OCI-LY7 (cell line): ENCODE results near the gene OAS1. TPM values are rescaled to one million over a fixed set of nuclear protein-coding genes. Genes with fewer than 3 reads are reported as not detected.

ENCODE experiments used
- Bru-seq: library from RNA; stranded (reverse); fragments of 400-500 nt; gene quantifications from one replicate; lab custom pipeline; 2021; lab: Mats Ljungman, UMichigan
- BruChase-seq, 2 experiments: library from RNA; stranded (reverse); fragments of 400-500 nt; gene quantifications; one replicate each; lab custom pipeline; 2021; lab: Mats Ljungman, UMichigan
- BruUV-seq: library from RNA; stranded (reverse); fragments of 400-500 nt; replicated peaks from 2 replicates; lab custom pipeline; 2021; lab: Mats Ljungman, UMichigan
- CTCF ChIA-PET: fragments of 300-600 bp; sonication (Branson Sonifier 250); formaldehyde crosslinking; loops from one replicate; lab custom pipeline; 2022; ENCODE audit warnings: antibody characterized with exemption; ENCODE audit not compliant: unreplicated experiment; lab: Charles Lee
- POLR2A ChIA-PET: fragments of 300-600 bp; sonication (Branson Sonifier 250); formaldehyde crosslinking; loops from one replicate; lab custom pipeline; 2022; ENCODE audit warnings: antibody characterized with exemption; lab: Charles Lee
- DNase-seq: peaks from one replicate; pipeline ENCODE4 v3.0.0-alpha.2; 2015; ENCODE audit warnings: low spot score
- H2AFZ ChIP-seq: fragments of 200-600 bp; sonication (generic), shearing (Covaris generic); 2 replicates; pipeline ENCODE4 v1.6.1; 2014; ENCODE audit warnings: mild to moderate bottlenecking, antibody characterized with exemption, low read length, moderate library complexity
- H3K27ac ChIP-seq: fragments of 200-600 bp; sonication (generic); 2 replicates; pipeline ENCODE4 v1.5.1; 2014; ENCODE audit warnings: mixed run types, low read depth, mild to moderate bottlenecking, moderate library complexity, low read length, inconsistent platforms; ENCODE audit not compliant: poor library complexity, severe bottlenecking
- H3K36me3 ChIP-seq: fragments of 200-600 bp; sonication (generic); 2 replicates; pipeline ENCODE4 v1.6.1; 2014; ENCODE audit warnings: mild to moderate bottlenecking, antibody characterized with exemption, low read length, moderate library complexity, mixed read lengths; ENCODE audit not compliant: insufficient read depth
- H3K4me1 ChIP-seq: fragments of 200-600 bp; sonication (generic); 2 replicates; pipeline ENCODE4 v1.5.1; 2014; ENCODE audit warnings: mild to moderate bottlenecking, low read length; ENCODE audit not compliant: insufficient read depth, poor library complexity, severe bottlenecking
- H3K4me2 ChIP-seq: fragments of 200-600 bp; sonication (generic); 2 replicates; pipeline ENCODE4 v1.6.1; 2014; ENCODE audit warnings: mild to moderate bottlenecking, low read length
- H3K4me3 ChIP-seq: fragments of 200-600 bp; sonication (generic); 2 replicates; pipeline ENCODE4 v1.5.1; 2014; ENCODE audit warnings: mild to moderate bottlenecking, low read depth, low read length; ENCODE audit not compliant: poor library complexity, severe bottlenecking
- H3K79me2 ChIP-seq: fragments of 200-600 bp; sonication (generic); 2 replicates; pipeline ENCODE4 v1.6.1; 2016; ENCODE audit warnings: low read depth, mild to moderate bottlenecking, low read length, moderate library complexity, mixed read lengths; ENCODE audit not compliant: insufficient read depth
- H3K9me2 ChIP-seq: fragments of 200-600 bp; sonication (generic); 2 replicates; pipeline ENCODE4 v1.6.1; 2016; ENCODE audit warnings: mild to moderate bottlenecking, low read length, mixed read lengths; ENCODE audit not compliant: insufficient read depth
- H3K9me3 ChIP-seq: fragments of 200-600 bp; sonication (generic); 2 replicates; pipeline ENCODE4 v1.6.1; 2014; ENCODE audit warnings: mild to moderate bottlenecking, mixed run types, low read length, mixed read lengths
- H4K20me1 ChIP-seq: fragments of 200-600 bp; sonication (generic); 2 replicates; pipeline ENCODE4 v1.6.1; 2014; ENCODE audit warnings: mild to moderate bottlenecking, antibody characterized with exemption, low read length, moderate library complexity, mixed read lengths; ENCODE audit not compliant: insufficient read depth
- CTCF ChIP-seq: fragments of 200-600 bp; sonication (generic); conservative IDR thresholded peaks from 2 replicates; pipeline ENCODE4 v1.5.1; 2014; ENCODE audit warnings: mild to moderate bottlenecking, antibody characterized with exemption, low read length, moderate library complexity, mixed read lengths
- EZH2phosphoT487 ChIP-seq: fragments of 200-600 bp; sonication (generic); IDR thresholded peaks from 2 replicates; pipeline ENCODE4 v1.6.1; 2018; ENCODE audit warnings: low read depth, borderline replicate concordance, mild to moderate bottlenecking, mixed run types, antibody characterized with exemption, low read length, moderate library complexity, mixed read lengths
- intact Hi-C: fragments of 100-400 bp; cut with micrococcal nuclease; formaldehyde crosslinking; loops from one replicate; pipeline ENCODE4 v1.10.0; 2022; ENCODE audit not compliant: unreplicated experiment
- long read RNA-seq: library from polyadenylated mRNA; stranded (forward); transcript quantifications from one replicate; pipeline ENCODE4 v2.0.0, GENCODE V29; 2022
- total RNA-seq, 2 experiments: library from RNA; depleted of rRNA in 1 of 2; stranded (reverse); fragments of >200 nt in 1 of 2; shearing (Covaris generic) in 1 of 2; gene quantifications; 2 replicates each; pipeline ENCODE4 v1.2.3, GENCODE V29; 2014 to 2022

The OAS1 gene
- total RNA-seq (2014; rRNA removed; shearing (Covaris generic)) (40.3 and 49.6 TPM in 2 replicates), total RNA-seq (2022) (53.7 and 56.3 TPM in 2 replicates), Bru-seq, nascent RNA (percentile 67 among the genes with signal in this experiment), BruChase-seq, experiment 1, labeled RNA remaining after a 6-hour chase (percentile 71 among the genes with signal in this experiment), BruChase-seq, experiment 2, labeled RNA remaining after a 2-hour chase (percentile 72 among the genes with signal in this experiment)
- long read RNA-seq, transcript OAS1-202 (6 exons, 1,684 nt): minor isoform, 9 of 139 reads
- long read RNA-seq, transcript OAS1-201 (6 exons, 1,816 nt): major isoform, 68 of 139 reads
- long read RNA-seq, transcript OAS1-203 (5 exons, 1,990 nt): minor isoform, 37 of 139 reads
- long read RNA-seq, partial matches to known transcripts: 7 of 139 reads
- long read RNA-seq, other reads (novel, unspliced or antisense): 15 of 139 reads

DNA sequence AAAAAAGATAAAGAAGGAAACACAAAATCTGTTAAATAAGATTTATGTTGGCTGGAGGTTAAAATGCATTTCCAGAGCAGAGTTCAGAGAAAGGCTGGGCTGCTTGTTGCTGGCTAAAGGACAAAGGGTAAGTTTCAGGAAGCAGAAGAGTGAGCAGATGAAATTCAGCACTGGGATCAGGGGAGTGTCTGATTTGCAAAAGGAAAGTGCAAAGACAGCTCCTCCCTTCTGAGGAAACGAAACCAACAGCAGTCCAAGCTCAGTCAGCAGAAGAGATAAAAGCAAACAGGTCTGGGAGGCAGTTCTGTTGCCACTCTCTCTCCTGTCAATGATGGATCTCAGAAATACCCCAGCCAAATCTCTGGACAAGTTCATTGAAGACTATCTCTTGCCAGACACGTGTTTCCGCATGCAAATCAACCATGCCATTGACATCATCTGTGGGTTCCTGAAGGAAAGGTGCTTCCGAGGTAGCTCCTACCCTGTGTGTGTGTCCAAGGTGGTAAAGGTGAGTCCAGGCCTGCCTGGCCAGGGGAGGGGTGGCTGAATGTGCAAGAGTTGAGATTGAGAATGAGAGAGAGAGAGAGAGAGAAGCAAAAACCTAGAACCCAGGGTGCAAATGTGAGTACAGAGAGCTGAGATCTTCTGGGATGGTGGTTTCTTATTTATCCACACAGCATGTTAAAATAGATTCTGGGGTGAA is at the start of gene OAS1:
TSS of gene OAS1 (plus strand) at position 251 of the 703 bp plus-strand sequence. CDS start at position 329, 78 bp downstream.
- intact Hi-C loops: loop anchor here (1.0 to 10.0 kb wide), 3 partner anchors 32 to 218 kb away; partner anchors contain the start of genes OAS2 and OAS3
- TF ChIP-seq CTCF (no peak), EZH2phosphoT487 (no peak)
- H3K9me2 ChIP-seq: no peaks in the 10 kb centered on the region
- H3K9me3 ChIP-seq: peaks cover 5% of the 10 kb centered on the region; the same call in 1 of the 2 replicates
- H3K79me2 ChIP-seq: peaks cover 21% of the 10 kb centered on the region; the same call in 1 of the 2 replicates
- ChIA-PET POLR2A (interaction anchor here (0.7 to 4.5 kb wide), 11 partner anchors 14 to 266 kb away, joined by 3 to 35 read pairs (median 3); partner anchors contain the start of gene OAS2), CTCF (interaction anchor here (0.6 to 2.0 kb wide), 3 partner anchors 71 to 1502 kb away, joined by 3 to 9 read pairs (median 3); partner anchors contain the start of gene OAS2)
- no peaks in the 10 kb centered on the region for H4K20me1 ChIP-seq
- H3K27ac ChIP-seq: peak within 1 kb of the TSS; percentile 85
- peak within 1 kb of the TSS; percentile 85 for H3K4me2 ChIP-seq
- H2AFZ ChIP-seq: peak within 1 kb of the TSS; percentile 26; the same call in 1 of the 2 replicates
- peaks cover 26% of the 10 kb centered on the region for H3K36me3 ChIP-seq
- H3K4me1 ChIP-seq: peaks cover 66% of the 10 kb centered on the region
- H3K4me3 ChIP-seq: peak within 1 kb of the TSS; percentile 71
- TSS peak; percentile 86 for BruUV-seq
- peak; percentile 80 for DNase-seq

DNA sequence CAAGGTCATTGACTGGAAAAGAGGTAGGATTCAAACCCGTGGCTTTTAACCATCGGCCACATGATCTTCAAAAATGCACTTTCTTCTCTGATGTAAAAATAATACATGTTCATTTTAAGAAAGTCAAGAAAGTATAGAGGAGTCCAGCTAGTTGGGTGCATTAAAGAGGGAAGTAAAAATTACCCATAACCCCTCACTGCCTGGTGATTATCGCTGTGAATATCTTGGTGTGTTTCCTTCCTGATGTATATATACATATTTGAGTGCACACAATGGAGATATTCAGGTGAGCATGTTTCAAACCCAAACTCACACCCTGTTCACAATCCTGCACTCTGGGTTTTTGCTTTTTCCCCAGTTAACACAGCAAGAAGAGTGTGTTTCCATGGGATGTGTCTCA is 47.5 kb upstream of the OAS1 start:
- H3K9me2 ChIP-seq: no peaks in the 10 kb centered on the region
- CTCF ChIA-PET: no interaction called here
- intact Hi-C loops: no loop called here
- no TSS peak for BruUV-seq
- POLR2A ChIA-PET: no interaction called here
- H3K79me2 ChIP-seq: no peaks in the 10 kb centered on the region
- H3K9me3 ChIP-seq: no peaks in the 10 kb centered on the region
- no peak overlapping the region for H3K4me3 ChIP-seq
- H3K36me3 ChIP-seq: no peaks in the 10 kb centered on the region
- H3K4me1 ChIP-seq: no peaks in the 10 kb centered on the region
- H2AFZ ChIP-seq: no peak overlapping the region
- TF ChIP-seq CTCF (no peak), EZH2phosphoT487 (no peak)
- H4K20me1 ChIP-seq: no peaks in the 10 kb centered on the region
- no peak for DNase-seq
- no peak overlapping the region for H3K27ac ChIP-seq
- H3K4me2 ChIP-seq: no peak overlapping the region
